Chondrocyte (in vitro differentiated cells): ENCODE measurements around the gene STK32B. TPM values are rescaled to one million over a fixed set of nuclear protein-coding genes. Genes with fewer than 3 reads are reported as not detected.

ENCODE experiments used
- DNase-seq: peaks from one replicate; pipeline ENCODE4 v3.0.0; 2021; ENCODE audit warnings: mixed read lengths, low spot score
- H3K27ac Mint-ChIP-seq: one replicate; pipeline ENCODE4 v1.8.0; 2021; ENCODE audit warnings: mild to moderate bottlenecking, moderate library complexity, mixed read lengths; ENCODE audit not compliant: unreplicated experiment
- H3K27me3 Mint-ChIP-seq: 2 replicates; pipeline ENCODE4 v1.8.0; 2021; ENCODE audit warnings: low read depth, mixed read lengths
- H3K36me3 Mint-ChIP-seq: 2 replicates; pipeline ENCODE4 v1.8.0; 2021; ENCODE audit warnings: low read depth, mixed read lengths
- H3K4me1 Mint-ChIP-seq: 2 replicates; pipeline ENCODE4 v1.8.0; 2021; ENCODE audit warnings: low read depth, mild to moderate bottlenecking, mixed read lengths
- H3K4me3 Mint-ChIP-seq: one replicate; pipeline ENCODE4 v1.8.0; 2021; ENCODE audit warnings: mild to moderate bottlenecking, moderate library complexity, mixed read lengths; ENCODE audit not compliant: unreplicated experiment
- H3K9me3 Mint-ChIP-seq: 2 replicates; pipeline ENCODE4 v1.8.0; 2021; ENCODE audit warnings: low read depth, mixed read lengths
- total RNA-seq: library from RNA; stranded (reverse); gene quantifications from 3 replicates; pipeline ENCODE4 v1.2.1, GENCODE V29; 2021
- TF ChIP-seq, protein P1 (sequence below): fragments of 200-600 bp; sonication (generic); IDR thresholded peaks from 2 replicates; pipeline ENCODE4 v1.5.0; 2021; ENCODE audit warnings: antibody characterized with exemption, mild to moderate bottlenecking, moderate library complexity

The STK32B gene
- total RNA-seq, 1 donor from 2014 or later, result 14.2 TPM

DNA sequence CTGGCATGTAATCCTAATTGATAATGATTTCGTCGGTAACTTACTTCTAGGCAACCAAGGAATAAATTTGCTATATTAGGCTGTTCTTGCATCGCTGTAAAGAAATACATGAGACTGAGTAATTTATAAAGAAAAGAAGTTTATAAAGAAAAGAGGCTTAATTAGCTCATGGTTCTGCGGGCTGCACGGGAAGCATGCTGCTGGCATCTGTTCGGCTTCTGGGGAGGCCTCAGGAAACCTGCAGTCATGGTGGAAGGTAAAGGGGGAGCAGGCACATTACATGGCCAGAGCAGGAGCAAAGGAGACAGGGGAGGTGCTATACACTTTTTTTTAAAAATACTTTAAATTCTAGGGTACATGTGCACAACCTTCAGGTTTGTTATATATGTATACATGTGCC is 290.2 kb downstream of the STK32B start:
- Mint-ChIP-seq H3K4me3 (no peak overlapping the region), H3K27me3 (no peaks in the 10 kb centered on the region), H3K9me3 (peaks cover 3% of the 10 kb centered on the region), H3K36me3 (peaks cover 4% of the 10 kb centered on the region), H3K27ac (no peak overlapping the region), H3K4me1 (peaks cover 5% of the 10 kb centered on the region)
- DNase-seq, result no peak
- TF ChIP-seq, protein P1, sequence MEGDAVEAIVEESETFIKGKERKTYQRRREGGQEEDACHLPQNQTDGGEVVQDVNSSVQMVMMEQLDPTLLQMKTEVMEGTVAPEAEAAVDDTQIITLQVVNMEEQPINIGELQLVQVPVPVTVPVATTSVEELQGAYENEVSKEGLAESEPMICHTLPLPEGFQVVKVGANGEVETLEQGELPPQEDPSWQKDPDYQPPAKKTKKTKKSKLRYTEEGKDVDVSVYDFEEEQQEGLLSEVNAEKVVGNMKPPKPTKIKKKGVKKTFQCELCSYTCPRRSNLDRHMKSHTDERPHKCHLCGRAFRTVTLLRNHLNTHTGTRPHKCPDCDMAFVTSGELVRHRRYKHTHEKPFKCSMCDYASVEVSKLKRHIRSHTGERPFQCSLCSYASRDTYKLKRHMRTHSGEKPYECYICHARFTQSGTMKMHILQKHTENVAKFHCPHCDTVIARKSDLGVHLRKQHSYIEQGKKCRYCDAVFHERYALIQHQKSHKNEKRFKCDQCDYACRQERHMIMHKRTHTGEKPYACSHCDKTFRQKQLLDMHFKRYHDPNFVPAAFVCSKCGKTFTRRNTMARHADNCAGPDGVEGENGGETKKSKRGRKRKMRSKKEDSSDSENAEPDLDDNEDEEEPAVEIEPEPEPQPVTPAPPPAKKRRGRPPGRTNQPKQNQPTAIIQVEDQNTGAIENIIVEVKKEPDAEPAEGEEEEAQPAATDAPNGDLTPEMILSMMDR, result no peak

DNA sequence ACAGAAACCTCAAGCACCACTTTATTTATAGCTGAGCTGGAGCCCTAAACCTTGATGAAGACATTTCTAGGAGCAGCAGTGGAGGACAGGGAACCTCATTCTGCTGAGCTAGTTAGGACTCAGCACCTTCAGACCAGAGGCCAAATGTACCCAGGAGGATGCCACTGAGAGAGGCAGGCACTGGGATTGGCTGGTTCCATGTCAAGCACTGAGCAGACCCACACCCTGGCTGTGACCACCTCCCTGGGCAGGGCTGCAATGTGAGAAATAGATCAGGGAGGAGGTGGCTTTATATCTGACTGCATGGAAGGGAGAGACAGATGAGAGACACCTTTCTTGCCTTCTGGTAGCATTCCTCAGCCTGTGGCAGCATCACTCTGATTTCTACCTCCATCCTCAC is 304.6 kb downstream of the STK32B start:
- TF ChIP-seq, protein P1, result no peak
- Mint-ChIP-seq H3K36me3 (no peaks in the 10 kb centered on the region), H3K9me3 (peaks cover 6% of the 10 kb centered on the region), H3K27me3 (no peaks in the 10 kb centered on the region), H3K4me3 (no peak overlapping the region), H3K4me1 (no peaks in the 10 kb centered on the region), H3K27ac (no peak overlapping the region)
- no peak for DNase-seq

DNA sequence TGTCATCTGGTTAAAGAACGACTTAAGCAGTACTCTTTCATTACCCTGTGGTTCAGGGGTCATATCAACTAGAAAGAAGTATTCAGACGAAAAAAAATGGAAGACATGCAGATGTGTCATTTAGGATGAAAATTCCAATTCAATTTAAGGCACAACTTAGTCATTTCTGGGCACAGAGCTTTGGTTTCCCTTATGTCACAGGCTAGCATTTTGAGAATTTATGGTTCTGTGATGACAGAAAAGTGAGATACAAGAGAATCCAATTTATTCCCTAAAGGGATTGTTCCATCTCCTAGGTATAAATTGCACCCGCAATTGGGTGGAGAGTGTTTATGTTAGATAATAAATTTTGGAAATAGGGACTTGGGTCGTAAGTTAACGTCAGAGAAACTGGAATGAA is 306.6 kb downstream of the STK32B start:
- DNase-seq, result no peak
- H3K9me3 Mint-ChIP-seq, result no peaks in the 10 kb centered on the region
- TF ChIP-seq, protein P1, result no peak
- no peaks in the 10 kb centered on the region for H3K4me1 Mint-ChIP-seq
- no peaks in the 10 kb centered on the region for H3K27me3 Mint-ChIP-seq
- no peak overlapping the region for H3K4me3 Mint-ChIP-seq
- H3K36me3 Mint-ChIP-seq, result no peaks in the 10 kb centered on the region
- H3K27ac Mint-ChIP-seq, result no peak overlapping the region

DNA sequence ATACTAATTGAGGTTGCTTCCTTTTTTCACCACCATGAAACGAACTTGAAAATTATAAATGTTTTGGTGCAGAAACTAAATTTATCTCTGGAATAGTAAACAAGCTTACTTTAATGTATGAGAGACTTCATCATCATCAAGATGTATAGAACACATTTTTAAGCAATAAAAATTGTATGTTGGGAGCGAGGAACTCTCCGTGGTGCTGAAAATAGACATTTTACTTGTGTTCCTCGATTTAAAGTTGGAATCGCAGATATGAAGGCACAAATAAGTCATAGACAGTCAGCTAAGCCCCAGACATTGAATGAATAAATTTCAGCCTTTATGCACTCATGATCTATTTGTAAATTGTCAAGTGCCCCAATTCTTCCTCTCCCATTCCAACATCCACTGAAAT is 310.7 kb downstream of the STK32B start:
- TF ChIP-seq, protein P1, result no peak
- H3K4me1 Mint-ChIP-seq, result peaks cover 20% of the 10 kb centered on the region
- DNase-seq, result no peak

DNA sequence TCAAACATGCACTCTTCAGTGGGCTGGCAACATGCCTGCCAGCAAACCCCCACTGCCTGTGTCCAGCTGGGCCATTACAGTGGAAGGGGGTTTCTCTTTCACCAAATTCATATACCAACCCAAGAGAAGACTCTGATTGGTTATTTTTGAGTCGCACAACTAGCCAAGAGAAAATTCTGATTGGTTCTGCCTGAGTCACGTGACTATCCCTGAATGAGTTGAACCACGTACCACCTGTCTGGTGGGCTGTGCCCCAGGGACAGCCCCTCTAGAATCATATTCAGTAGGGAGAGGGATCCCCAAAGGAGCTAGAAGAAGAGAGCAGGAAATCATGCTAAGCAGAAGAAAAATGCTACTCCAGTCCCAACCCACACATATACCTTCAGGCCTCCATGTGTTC is 313.1 kb downstream of the STK32B start:
- no peaks in the 10 kb centered on the region for H3K36me3 Mint-ChIP-seq
- H3K4me3 Mint-ChIP-seq, result no peak overlapping the region
- H3K9me3 Mint-ChIP-seq, result no peaks in the 10 kb centered on the region
- H3K27me3 Mint-ChIP-seq, result no peaks in the 10 kb centered on the region
- peaks cover 21% of the 10 kb centered on the region for H3K4me1 Mint-ChIP-seq
- no peak for DNase-seq
- H3K27ac Mint-ChIP-seq, result no peak overlapping the region
- TF ChIP-seq, protein P1, result no peak

More for the DNA sequence above, 310.7 kb downstream of the STK32B start:
- H3K36me3 Mint-ChIP-seq, result no peaks in the 10 kb centered on the region
- no peak overlapping the region for H3K4me3 Mint-ChIP-seq
- no peak overlapping the region for H3K27ac Mint-ChIP-seq
- H3K27me3 Mint-ChIP-seq, result no peaks in the 10 kb centered on the region
- H3K9me3 Mint-ChIP-seq, result no peaks in the 10 kb centered on the region
